Activated CD4-positive, alpha-beta T cell treated with anti-CD3 and anti-CD28 coated beads for 36 hours (primary cell): Measurements from ENCODE around the gene PLXDC2. TPM values are rescaled to one million over a fixed set of nuclear protein-coding genes. Genes with fewer than 3 reads are reported as not detected.

Experiments
- ATAC-seq: fragments of 200-7000 bp; cut with Tn5 transposase; one replicate; pipeline ENCODE4 v1.10.0; 2021; ENCODE audit warnings: mild to moderate bottlenecking, moderate library complexity
- CTCF ChIA-PET: fragments of 350-600 bp; sonication (Branson Sonifier 250); formaldehyde crosslinking; loops from one replicate; lab custom pipeline; 2021; ENCODE audit warnings: antibody characterized with exemption; lab: Charles Lee
- POLR2A ChIA-PET: fragments of 350-600 bp; sonication (Branson Sonifier 250); formaldehyde crosslinking; loops from one replicate; lab custom pipeline; 2021; ENCODE audit warnings: antibody characterized with exemption, inconsistent platforms; lab: Charles Lee
- DNase-seq: peaks from one replicate; pipeline ENCODE4 v3.0.0-alpha.2; 2020
- H3K27ac Mint-ChIP-seq: one replicate; pipeline ENCODE4 v1.8.0; 2021; ENCODE audit warnings: mixed read lengths
- H3K27me3 Mint-ChIP-seq: one replicate; pipeline ENCODE4 v1.8.0; 2021; ENCODE audit warnings: mixed read lengths
- H3K36me3 Mint-ChIP-seq: one replicate; pipeline ENCODE4 v1.8.0; 2021; ENCODE audit warnings: low read depth, mixed read lengths
- H3K4me1 Mint-ChIP-seq: one replicate; pipeline ENCODE4 v1.8.0; 2021; ENCODE audit warnings: mixed read lengths
- H3K4me3 Mint-ChIP-seq: one replicate; pipeline ENCODE4 v1.8.0; 2021; ENCODE audit warnings: mild to moderate bottlenecking, moderate library complexity, mixed read lengths
- H3K9me3 Mint-ChIP-seq: one replicate; pipeline ENCODE4 v1.8.0; 2021; ENCODE audit warnings: low read depth, mixed read lengths
- intact Hi-C, 2 experiments: fragments of 100-400 bp; cut with DNase I in 1 of 2; cut with micrococcal nuclease in 1 of 2; formaldehyde crosslinking; loops; one replicate each; pipeline versions ENCODE4 v1.14.2 to v1.15.1; 2022 to 2024; cut with DNase I, micrococcal nuclease
- total RNA-seq, 2 experiments: library from RNA; stranded (reverse); gene quantifications; one replicate each; pipeline ENCODE4 v1.2.3, GENCODE V29; 2021

Gene PLXDC2
- total RNA-seq, 2 experiments from 2014 or later = not detected

- Mint-ChIP-seq H3K27me3 (peaks cover 5% of the 10 kb centered on the region), H3K9me3 (no peaks in the 10 kb centered on the region), H3K4me1 (no peaks in the 10 kb centered on the region), H3K27ac (no peak overlapping the region), H3K36me3 (no peaks in the 10 kb centered on the region), H3K4me3 (no peak overlapping the region)
- CTCF ChIA-PET = interaction anchor here (0.7 kb wide), 1 partner anchor 15 kb away, joined by 3 read pairs; no protein-coding TSS in a partner anchor
- POLR2A ChIA-PET = no interaction called here
- DNase-seq (no peak), ATAC-seq (no peak)
- intact Hi-C loops = loop anchor here in 1 of 2 experiments (10.0 kb wide), 2 partner anchors 374 to 1104 kb away; no protein-coding TSS in a partner anchor
These were observed 27.3 kb upstream of the PLXDC2 start for GRCh38 chr10:19788902-19789301.

- intact Hi-C loops = loop anchor here in 1 of 2 experiments (10.0 kb wide), 2 partner anchors 375 to 1105 kb away; no protein-coding TSS in a partner anchor
- no peak for DNase-seq
- no peaks in the 10 kb centered on the region for H3K4me1 Mint-ChIP-seq
- ATAC-seq = no peak
- no peaks in the 10 kb centered on the region for H3K36me3 Mint-ChIP-seq
- CTCF ChIA-PET = interaction anchor here (0.7 kb wide), 1 partner anchor 15 kb away, joined by 3 read pairs; no protein-coding TSS in a partner anchor
- no peak overlapping the region for H3K27ac Mint-ChIP-seq
- POLR2A ChIA-PET = no interaction called here
- peaks cover 5% of the 10 kb centered on the region for H3K27me3 Mint-ChIP-seq
- H3K4me3 Mint-ChIP-seq = no peak overlapping the region
- H3K9me3 Mint-ChIP-seq = no peaks in the 10 kb centered on the region
These were observed 26.6 kb upstream of the PLXDC2 start for GRCh38 chr10:19789607-19790006.

GRCh38 chr10:19791032-19791431 lies 25.2 kb upstream of the PLXDC2 start:
- ATAC-seq (no peak), DNase-seq (no peak)
- POLR2A ChIA-PET = no interaction called here
- CTCF ChIA-PET = no interaction called here
- H3K36me3 Mint-ChIP-seq = no peaks in the 10 kb centered on the region
- H3K27me3 Mint-ChIP-seq = peaks cover 5% of the 10 kb centered on the region
- no peaks in the 10 kb centered on the region for H3K4me1 Mint-ChIP-seq
- no peak overlapping the region for H3K27ac Mint-ChIP-seq
- no peak overlapping the region for H3K4me3 Mint-ChIP-seq
- intact Hi-C loops = no loop called here
- H3K9me3 Mint-ChIP-seq = no peaks in the 10 kb centered on the region

GRCh38 chr10:19795684-19796083 lies 20.5 kb upstream of the PLXDC2 start:
- Mint-ChIP-seq H3K36me3 (no peaks in the 10 kb centered on the region), H3K27ac (no peak overlapping the region), H3K27me3 (no peaks in the 10 kb centered on the region), H3K4me3 (no peak overlapping the region), H3K4me1 (no peaks in the 10 kb centered on the region), H3K9me3 (no peaks in the 10 kb centered on the region)
- ChIA-PET CTCF (no interaction called here), POLR2A (no interaction called here)
- DNase-seq = no peak
- intact Hi-C loops = no loop called here
- no peak for ATAC-seq

- no peak overlapping the region for H3K4me3 Mint-ChIP-seq
- H3K27me3 Mint-ChIP-seq = no peaks in the 10 kb centered on the region
- H3K4me1 Mint-ChIP-seq = no peaks in the 10 kb centered on the region
- no peak for ATAC-seq
- H3K27ac Mint-ChIP-seq = no peak overlapping the region
- POLR2A ChIA-PET = no interaction called here
- H3K36me3 Mint-ChIP-seq = no peaks in the 10 kb centered on the region
- CTCF ChIA-PET = interaction anchor here (0.7 kb wide), 1 partner anchor 28 kb away, joined by 3 read pairs; no protein-coding TSS in a partner anchor
- no peaks in the 10 kb centered on the region for H3K9me3 Mint-ChIP-seq
- no peak for DNase-seq
- intact Hi-C loops = no loop called here
These were observed 16.1 kb upstream of the PLXDC2 start for GRCh38 chr10:19800161-19800560.

- ChIA-PET POLR2A (no interaction called here), CTCF (no interaction called here)
- no peak overlapping the region for H3K27ac Mint-ChIP-seq
- H3K4me1 Mint-ChIP-seq = no peaks in the 10 kb centered on the region
- H3K4me3 Mint-ChIP-seq = no peak overlapping the region
- intact Hi-C loops = no loop called here
- peaks cover 2% of the 10 kb centered on the region for H3K9me3 Mint-ChIP-seq
- DNase-seq = no peak
- H3K36me3 Mint-ChIP-seq = no peaks in the 10 kb centered on the region
- no peak for ATAC-seq
- H3K27me3 Mint-ChIP-seq = no peaks in the 10 kb centered on the region
These were observed 14.9 kb upstream of the PLXDC2 start for GRCh38 chr10:19801369-19801768.

- ATAC-seq (no peak), DNase-seq (no peak)
- H3K9me3 Mint-ChIP-seq = peaks cover 2% of the 10 kb centered on the region
- H3K4me1 Mint-ChIP-seq = no peaks in the 10 kb centered on the region
- no peak overlapping the region for H3K27ac Mint-ChIP-seq
- H3K4me3 Mint-ChIP-seq = no peak overlapping the region
- POLR2A ChIA-PET = no interaction called here
- H3K27me3 Mint-ChIP-seq = no peaks in the 10 kb centered on the region
- intact Hi-C loops = no loop called here
- no peaks in the 10 kb centered on the region for H3K36me3 Mint-ChIP-seq
- CTCF ChIA-PET = no interaction called here
These were observed 12.6 kb upstream of the PLXDC2 start for GRCh38 chr10:19803676-19804075.

GRCh38 chr10:19809481-19809880 lies 6.8 kb upstream of the PLXDC2 start:
- ATAC-seq (no peak), DNase-seq (no peak)
- Mint-ChIP-seq H3K27me3 (peaks cover 4% of the 10 kb centered on the region), H3K9me3 (peaks cover 2% of the 10 kb centered on the region), H3K4me3 (no peak overlapping the region), H3K4me1 (no peaks in the 10 kb centered on the region), H3K27ac (no peak overlapping the region), H3K36me3 (no peaks in the 10 kb centered on the region)
- CTCF ChIA-PET = interaction anchor here (0.9 kb wide), 1 partner anchor 10 kb away, joined by 5 read pairs; no protein-coding TSS in a partner anchor
- POLR2A ChIA-PET = no interaction called here
- intact Hi-C loops = no loop called here

GRCh38 chr10:19811540-19811939 lies 4.7 kb upstream of the PLXDC2 start:
- H3K27ac Mint-ChIP-seq = no peak overlapping the region
- ChIA-PET CTCF (no interaction called here), POLR2A (no interaction called here)
- no peaks in the 10 kb centered on the region for H3K4me1 Mint-ChIP-seq
- no peaks in the 10 kb centered on the region for H3K9me3 Mint-ChIP-seq
- DNase-seq = no peak
- no peaks in the 10 kb centered on the region for H3K36me3 Mint-ChIP-seq
- H3K4me3 Mint-ChIP-seq = no peak overlapping the region
- ATAC-seq = no peak
- intact Hi-C loops = no loop called here
- peaks cover 13% of the 10 kb centered on the region for H3K27me3 Mint-ChIP-seq

GRCh38 chr10:19812976-19813375 lies 3.3 kb upstream of the PLXDC2 start:
- Mint-ChIP-seq H3K4me3 (no peak overlapping the region), H3K9me3 (no peaks in the 10 kb centered on the region), H3K4me1 (peaks cover 3% of the 10 kb centered on the region), H3K36me3 (no peaks in the 10 kb centered on the region), H3K27me3 (peaks cover 22% of the 10 kb centered on the region), H3K27ac (no peak overlapping the region)
- intact Hi-C loops = no loop called here
- ChIA-PET POLR2A (no interaction called here), CTCF (no interaction called here)
- no peak for DNase-seq
- ATAC-seq = no peak

GRCh38 chr10:19815036-19815730 lies 1.0 kb upstream of the PLXDC2 start:
- no peak overlapping the region for H3K27ac Mint-ChIP-seq
- POLR2A ChIA-PET = no interaction called here
- H3K36me3 Mint-ChIP-seq = no peaks in the 10 kb centered on the region
- H3K9me3 Mint-ChIP-seq = no peaks in the 10 kb centered on the region
- H3K4me1 Mint-ChIP-seq = peaks cover 5% of the 10 kb centered on the region
- ATAC-seq (no peak), DNase-seq (no peak)
- CTCF ChIA-PET = no interaction called here
- intact Hi-C loops = no loop called here
- H3K4me3 Mint-ChIP-seq = no peak overlapping the region
- peaks cover 29% of the 10 kb centered on the region for H3K27me3 Mint-ChIP-seq

GRCh38 chr10:19815731-19816410 lies 361 bp upstream of the PLXDC2 start:
- ChIA-PET CTCF (no interaction called here), POLR2A (no interaction called here)
- no peaks in the 10 kb centered on the region for H3K36me3 Mint-ChIP-seq
- intact Hi-C loops = no loop called here
- H3K27me3 Mint-ChIP-seq = peaks cover 29% of the 10 kb centered on the region
- no peak overlapping the region for H3K27ac Mint-ChIP-seq
- no peaks in the 10 kb centered on the region for H3K9me3 Mint-ChIP-seq
- DNase-seq = peak; percentile 15
- H3K4me3 Mint-ChIP-seq = peak overlapping the region; percentile 17
- peaks cover 5% of the 10 kb centered on the region for H3K4me1 Mint-ChIP-seq
- no peak for ATAC-seq
